GM23248 (cell line): Measurements from ENCODE around the gene EIF4A2.

Experiments used
- EZH2 ChIP-seq: fragments of 200-600 bp; sonication (generic); IDR thresholded peaks from 2 replicates; pipeline ENCODE4 v1.6.1; 2018; ENCODE audit warnings: antibody characterized with exemption, mild to moderate bottlenecking; ENCODE audit not compliant: insufficient read depth, poor library complexity, severe bottlenecking
- EZH2phosphoT487 ChIP-seq: fragments of 200-600 bp; sonication (generic); IDR thresholded peaks from 2 replicates; pipeline ENCODE4 v1.6.1; 2018; ENCODE audit warnings: antibody characterized with exemption, moderate library complexity, mild to moderate bottlenecking, low read depth; ENCODE audit not compliant: insufficient read depth

- TF ChIP-seq EZH2, result no peak
- TF ChIP-seq EZH2phosphoT487, result no peak
Measured at GRCh38 chr3:186772281-186772694, 11.1 kb upstream of the EIF4A2 start.
